GM18867 (cell line): Measurements from ENCODE around the gene RHBG.

Experiments used
- ATAC-seq: cut with Tn5 transposase; IDR thresholded peaks from one replicate; pipeline ENCODE4 v1.9.1; 2021; ENCODE audit warnings: mild to moderate bottlenecking, moderate library complexity; ENCODE audit not compliant: unreplicated experiment

Gene RHBG

GRCh38 chr1:156385534-156386031 is 16.6 kb downstream of the RHBG start:
- ATAC-seq, result no peak

- ATAC-seq, result no peak
These were observed 17.3 kb downstream of the RHBG start for GRCh38 chr1:156386134-156386901.

GRCh38 chr1:156386949-156387869 is 18.2 kb downstream of the RHBG start:
- no peak for ATAC-seq

GRCh38 chr1:156387870-156388173 is 18.8 kb downstream of the RHBG start:
- no peak for ATAC-seq

DNA sequence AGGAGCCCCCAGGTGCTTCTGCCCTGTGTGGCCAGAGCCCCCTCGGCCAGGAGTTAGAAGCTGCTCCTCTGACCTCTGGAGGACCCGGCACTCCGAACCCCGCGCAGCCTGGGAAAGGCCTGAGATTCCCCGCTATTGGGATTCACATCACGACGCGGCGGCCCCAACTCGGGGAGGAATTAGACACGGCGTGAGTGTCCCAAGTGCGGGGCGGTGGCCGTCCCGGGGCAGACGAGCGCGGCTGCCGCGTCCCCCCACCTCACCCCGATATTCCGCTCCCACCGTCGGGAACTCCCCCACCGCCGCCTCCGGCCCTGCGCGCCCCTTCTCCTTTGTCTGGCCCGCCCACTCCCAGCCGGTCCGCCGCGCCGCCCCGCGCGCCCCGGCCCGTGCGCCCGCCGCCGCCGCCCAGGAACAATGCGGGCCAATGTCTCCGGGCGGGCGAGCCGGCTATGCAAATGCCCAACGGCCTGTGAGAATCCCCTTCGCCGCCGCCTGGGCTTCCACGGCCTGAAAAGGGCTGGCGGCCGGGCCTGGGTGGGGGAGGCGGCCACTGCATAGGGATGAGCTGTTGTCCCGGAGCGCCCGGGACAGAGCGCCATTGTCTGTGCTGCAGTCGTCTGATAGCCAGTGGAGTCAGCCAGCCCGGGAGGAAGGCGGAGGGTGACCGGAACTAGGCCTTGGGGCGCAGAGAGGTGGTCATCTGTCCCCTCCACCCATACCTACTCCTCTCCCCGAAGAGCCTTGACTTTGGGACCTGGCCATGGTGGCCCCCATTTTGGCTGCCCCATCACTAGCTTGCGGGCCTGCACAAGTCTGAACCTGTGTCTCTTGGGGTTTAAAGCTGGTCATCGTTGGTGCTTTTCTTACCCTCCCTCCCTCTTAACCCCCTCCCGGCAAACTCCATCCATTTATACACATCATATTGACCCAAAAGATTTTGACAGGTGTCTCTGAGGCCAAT is 19.4 kb downstream of the RHBG start:
- no peak for ATAC-seq

DNA sequence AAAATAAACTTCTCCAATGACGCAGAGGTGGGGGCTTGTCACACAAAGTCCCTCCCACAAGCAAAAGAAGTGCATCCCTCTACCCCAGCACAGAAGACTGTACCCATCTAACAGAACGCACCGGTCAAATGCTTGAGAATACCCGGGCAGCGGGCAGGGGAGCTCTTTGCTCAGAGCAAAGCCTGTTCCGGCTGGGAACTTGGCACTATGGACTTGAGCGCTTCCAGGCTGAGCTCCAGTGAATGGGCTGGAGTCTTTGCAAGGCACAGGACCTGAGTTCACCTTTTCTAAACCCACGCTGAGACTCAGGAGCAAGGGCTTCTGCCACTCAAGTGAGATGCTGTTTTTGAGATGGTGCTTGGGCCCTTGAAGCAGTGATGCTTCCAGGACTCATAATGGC is 20.3 kb downstream of the RHBG start:
- ATAC-seq, result no peak

DNA sequence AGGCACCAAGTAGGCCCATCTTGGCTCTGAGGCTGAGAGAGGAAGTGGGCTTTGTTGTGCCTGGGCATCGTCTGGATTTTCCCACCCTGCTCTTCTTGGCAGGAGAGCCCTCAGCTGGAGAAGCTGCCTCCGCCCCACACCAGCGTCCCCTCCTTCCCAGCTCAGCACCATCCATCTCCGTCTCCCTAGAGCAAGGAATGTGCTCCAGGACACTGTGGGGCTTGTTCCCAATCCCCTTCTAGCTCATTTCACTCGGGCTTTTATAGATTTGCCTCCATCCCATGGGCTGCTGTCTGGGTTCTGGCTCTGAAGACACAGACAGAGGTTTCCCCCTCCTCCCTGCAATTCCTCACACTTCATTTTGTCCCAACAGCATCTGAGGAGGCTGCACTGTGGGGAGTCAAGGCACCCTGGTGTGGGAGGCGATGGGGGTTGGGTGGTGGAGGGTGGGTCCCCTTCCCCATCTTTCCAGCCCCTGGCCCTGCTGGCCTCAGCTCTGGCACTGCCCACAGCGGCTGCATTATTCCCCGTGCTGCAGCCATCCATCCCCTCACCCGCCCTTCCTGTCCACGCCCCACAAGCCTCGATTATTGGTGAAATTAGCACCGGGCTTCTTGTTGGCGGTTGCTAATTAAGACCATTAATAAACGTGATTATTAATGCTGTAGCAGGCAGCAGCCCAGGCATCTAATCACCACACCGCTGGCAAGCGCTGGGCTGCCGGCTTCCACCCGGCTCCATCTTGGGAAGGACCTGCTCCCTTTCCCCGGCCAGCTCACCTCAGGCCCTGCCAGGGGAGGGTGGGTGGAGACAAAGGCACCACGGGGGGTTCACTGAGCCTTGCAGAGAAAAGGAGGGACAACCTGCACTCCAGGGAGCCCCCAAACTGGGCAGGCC is 21.7 kb downstream of the RHBG start:
- ATAC-seq, result no peak

- no peak for ATAC-seq
These were observed 22.3 kb downstream of the RHBG start for GRCh38 chr1:156391366-156391677.

DNA sequence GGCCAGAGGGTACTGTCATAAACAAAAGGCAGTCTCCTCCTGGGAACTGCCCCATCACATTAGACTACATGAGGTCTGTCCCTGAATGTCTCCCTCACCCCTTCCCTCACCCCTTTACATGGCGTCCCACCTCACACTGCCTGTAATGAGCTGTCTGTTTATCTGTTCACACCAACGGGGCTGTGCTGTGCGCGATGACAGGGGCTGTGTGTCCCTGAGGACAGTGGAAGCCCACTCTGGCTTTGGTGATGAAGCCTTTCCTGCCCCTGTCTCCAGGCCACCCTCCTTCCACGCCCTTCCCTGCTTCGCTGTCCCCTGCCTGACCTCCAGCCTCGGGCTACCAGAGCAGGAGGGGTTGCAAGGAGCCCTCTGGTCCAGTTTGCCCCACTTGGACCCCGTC is 22.7 kb downstream of the RHBG start:
- no peak for ATAC-seq

GRCh38 chr1:156392452-156392853 is 23.4 kb downstream of the RHBG start:
- ATAC-seq, result no peak

DNA sequence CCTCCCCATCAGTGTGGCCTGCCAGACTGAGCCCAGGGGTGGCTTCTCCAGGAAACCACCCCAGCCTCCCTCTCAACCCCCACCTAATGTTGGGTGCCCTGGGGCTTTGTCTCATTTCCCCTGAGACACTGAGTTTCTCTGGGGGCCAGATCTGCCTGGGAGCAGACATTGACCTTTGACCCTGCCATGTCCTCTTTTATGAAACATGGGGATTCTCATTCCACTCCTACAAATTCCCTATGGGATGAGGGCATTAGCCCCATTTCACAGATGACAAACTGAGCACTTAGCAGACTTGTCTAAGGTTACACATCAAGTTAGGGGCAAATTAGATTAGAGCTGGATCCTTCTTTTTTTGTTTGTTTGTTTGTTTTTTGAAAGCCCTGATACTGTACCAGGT is 24.1 kb downstream of the RHBG start:
- no peak for ATAC-seq

DNA sequence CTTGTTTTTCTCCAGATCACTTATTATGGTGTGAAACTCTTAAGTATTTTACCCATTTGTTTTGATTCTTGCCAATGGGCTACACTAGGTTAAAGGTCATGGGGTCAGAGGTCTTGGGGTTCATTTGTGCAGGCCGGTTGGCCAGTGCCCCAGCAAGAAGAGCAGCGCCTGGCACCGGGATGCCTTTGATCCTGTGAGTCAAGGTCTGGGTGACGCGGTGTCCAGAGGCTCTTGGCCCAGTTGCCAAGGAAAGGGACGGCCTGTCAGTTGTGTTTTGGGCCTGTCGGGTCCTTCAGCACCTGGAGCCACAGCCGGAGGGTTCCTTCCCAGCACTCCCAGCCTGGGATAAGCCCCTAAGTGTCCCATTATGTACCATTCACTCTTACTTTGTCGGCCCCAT is 25.1 kb downstream of the RHBG start:
- ATAC-seq, result no peak

- ATAC-seq, result no peak
These were observed 25.9 kb downstream of the RHBG start for GRCh38 chr1:156394835-156395461.

GRCh38 chr1:156399355-156400125 is 30.5 kb downstream of the RHBG start:
- ATAC-seq, result no peak

DNA sequence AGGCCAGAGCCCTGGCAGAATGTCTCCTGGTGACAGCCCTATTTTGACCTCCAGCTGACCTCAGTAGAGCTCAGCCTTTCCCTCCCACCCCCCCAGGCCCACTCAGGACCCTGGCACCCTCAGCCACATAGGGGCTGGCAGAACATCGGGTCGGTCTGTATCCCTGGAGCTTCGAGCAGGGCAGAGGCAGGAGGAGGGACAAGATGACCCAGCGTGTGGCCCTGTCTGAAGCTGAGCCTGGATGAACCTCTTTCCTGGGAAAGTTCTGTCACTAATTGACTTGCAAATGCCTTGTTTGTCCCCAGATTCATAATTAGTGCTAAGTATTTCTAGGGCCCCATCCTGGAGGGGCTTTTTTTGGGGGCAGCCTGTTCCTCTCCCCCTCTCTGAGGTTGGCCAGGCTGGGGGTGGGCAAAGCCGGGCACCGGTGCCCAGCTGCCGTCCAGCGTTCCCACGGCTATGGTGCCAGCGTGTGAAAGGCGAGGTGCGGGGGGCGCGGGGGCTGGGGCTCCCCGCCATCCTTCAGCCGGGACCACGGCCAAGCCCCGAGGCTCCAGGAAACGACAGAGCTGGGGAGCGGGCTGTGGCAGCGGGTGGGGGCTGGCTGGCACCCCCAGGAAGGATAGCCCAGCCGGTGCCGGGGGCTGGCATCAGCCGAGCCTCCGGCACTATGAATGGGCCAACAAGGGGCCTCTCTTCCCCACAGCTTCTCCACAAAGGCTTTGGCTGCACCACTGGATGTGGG is 31.4 kb downstream of the RHBG start:
- no peak for ATAC-seq

DNA sequence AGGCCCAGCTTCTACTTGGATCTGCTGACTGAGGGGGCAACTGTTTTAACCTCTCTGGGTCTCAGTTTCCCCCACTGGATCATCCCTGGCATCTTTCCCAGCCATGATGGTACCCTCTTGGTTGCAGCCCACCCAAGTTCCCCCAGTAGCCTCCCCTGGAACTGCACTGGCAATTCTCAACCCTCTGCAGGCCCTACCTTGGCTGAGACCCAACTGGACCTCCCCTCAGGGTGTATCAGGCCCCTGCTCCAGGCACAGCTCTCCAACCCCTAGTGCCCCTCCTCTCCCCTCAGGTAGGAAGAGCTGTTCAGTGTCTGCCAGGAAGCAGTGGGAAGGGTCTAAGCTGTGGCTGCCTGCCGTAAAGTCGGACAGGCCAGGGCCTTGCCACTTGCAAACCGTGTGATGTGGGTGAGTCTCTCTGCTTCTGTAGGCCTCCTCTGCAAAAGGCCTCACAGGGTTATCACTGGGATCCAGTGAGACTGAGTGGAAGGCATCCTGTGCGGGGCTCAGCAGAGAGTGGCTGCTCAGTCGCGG is 32.1 kb downstream of the RHBG start:
- no peak for ATAC-seq

- no peak for ATAC-seq
These were observed 32.7 kb downstream of the RHBG start for GRCh38 chr1:156401681-156402081.
